ENCODE results near the gene UGT1A6. TPM values are rescaled to one million over a fixed set of nuclear protein-coding genes. Genes with fewer than 3 reads are reported as not detected.

UGT1A6 gene
- total RNA-seq, 1 donor from 2014 or later = not detected

DNA sequence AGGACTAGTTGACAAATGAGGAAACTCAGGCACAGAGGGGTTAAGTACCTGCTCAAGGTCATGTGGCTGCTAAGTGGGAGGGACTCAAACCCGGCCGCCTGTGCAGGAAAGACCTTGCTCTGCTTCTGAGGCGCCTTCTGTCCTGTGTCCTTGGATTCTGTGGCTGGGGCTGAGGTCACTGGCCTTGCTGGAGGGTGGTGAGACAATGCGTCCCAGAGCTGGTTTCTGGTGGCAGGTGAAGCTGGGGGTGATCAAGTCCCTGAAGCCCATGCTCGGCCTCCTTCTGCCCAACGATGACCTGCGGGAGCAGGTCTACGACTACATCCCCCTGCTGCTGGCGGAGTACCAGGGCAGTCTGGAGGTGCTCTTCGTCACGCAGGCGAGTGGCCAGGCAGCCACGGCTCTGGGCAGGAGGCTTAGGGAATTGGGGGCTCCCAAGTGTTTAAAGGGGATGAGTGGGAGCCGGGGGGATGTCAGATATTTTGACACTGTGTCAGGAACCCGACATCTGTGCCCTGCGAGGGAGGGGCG lies 101.5 kb downstream of the UGT1A6 start:
- Histone ChIP-seq H3K4me1 (no peaks in the 10 kb centered on the region), H3K9me3 (replicated peaks) (no peaks in the 10 kb centered on the region), H3K27ac (replicated peaks) (no peak overlapping the region), H3K4me3 (no peak overlapping the region), H3K36me3 (no peaks in the 10 kb centered on the region), H3K27me3 (ENCODE audit: low read depth) (peaks cover 15% of the 10 kb centered on the region)
- no peak for DNase-seq
- intact Hi-C loops (cut with micrococcal nuclease) = no loop called here
- TF ChIP-seq CTCF (IDR thresholded peaks at IDR 0.05; ENCODE audit: borderline replicate concordance) = no peak

DNA sequence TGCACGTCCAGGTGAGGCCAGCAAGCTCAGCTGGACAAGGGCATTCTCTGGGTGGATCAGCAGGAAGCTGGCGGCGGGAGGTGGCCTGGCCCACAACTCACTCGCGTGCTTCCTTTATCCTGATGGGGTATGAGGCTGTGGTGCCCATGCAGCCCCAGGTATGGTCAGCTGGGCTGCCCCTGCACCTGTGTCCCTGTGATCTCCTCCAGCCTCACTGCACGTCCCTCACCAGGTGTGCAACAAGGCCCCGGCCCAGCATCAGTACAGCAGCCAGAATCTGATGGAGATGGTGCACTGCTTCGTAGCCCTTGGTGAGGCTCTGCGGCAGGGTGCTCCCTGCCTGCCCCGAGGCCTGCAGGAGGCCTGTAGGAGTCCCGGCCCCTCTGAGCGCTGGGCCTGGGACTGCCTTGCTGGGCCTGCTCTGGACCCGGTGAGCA lies 103.1 kb downstream of the UGT1A6 start:
- no peak for TF ChIP-seq CTCF (IDR thresholded peaks at IDR 0.05; ENCODE audit: borderline replicate concordance)
- H3K27me3 ChIP-seq (ENCODE audit: low read depth) = peaks cover 25% of the 10 kb centered on the region
- H3K4me1 ChIP-seq = no peaks in the 10 kb centered on the region
- H3K9me3 ChIP-seq (replicated peaks) = no peaks in the 10 kb centered on the region
- H3K27ac ChIP-seq (replicated peaks) = no peak overlapping the region
- intact Hi-C loops (cut with micrococcal nuclease) = no loop called here
- no peak for DNase-seq
- no peak overlapping the region for H3K4me3 ChIP-seq
- no peaks in the 10 kb centered on the region for H3K36me3 ChIP-seq

DNA sequence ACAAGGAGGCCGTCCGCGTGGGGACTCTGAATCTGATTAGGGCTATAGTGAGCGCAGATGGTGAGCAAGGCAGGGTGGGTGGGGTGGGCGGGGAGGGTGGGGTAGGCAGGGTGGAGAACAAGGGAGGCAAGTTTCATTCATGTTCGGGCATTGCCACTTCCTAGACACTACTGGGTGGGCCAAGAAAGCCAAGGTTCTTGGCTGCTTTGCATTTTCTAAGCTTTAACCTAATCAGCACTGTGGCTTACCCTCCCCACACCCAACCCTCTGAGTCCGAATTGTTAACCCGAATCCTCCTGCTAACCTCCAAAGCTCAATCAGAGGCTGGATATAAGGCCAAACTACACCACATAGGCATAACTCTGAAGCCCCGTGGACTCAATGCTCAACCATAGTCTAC lies 103.6 kb downstream of the UGT1A6 start:
- no peaks in the 10 kb centered on the region for H3K36me3 ChIP-seq
- intact Hi-C loops (cut with micrococcal nuclease) = no loop called here
- no peak for TF ChIP-seq CTCF (IDR thresholded peaks at IDR 0.05; ENCODE audit: borderline replicate concordance)
- H3K4me3 ChIP-seq = no peak overlapping the region
- no peaks in the 10 kb centered on the region for H3K9me3 ChIP-seq (replicated peaks)
- no peak overlapping the region for H3K27ac ChIP-seq (replicated peaks)
- no peak for DNase-seq
- peaks cover 25% of the 10 kb centered on the region for H3K27me3 ChIP-seq (ENCODE audit: low read depth)
- no peaks in the 10 kb centered on the region for H3K4me1 ChIP-seq

DNA sequence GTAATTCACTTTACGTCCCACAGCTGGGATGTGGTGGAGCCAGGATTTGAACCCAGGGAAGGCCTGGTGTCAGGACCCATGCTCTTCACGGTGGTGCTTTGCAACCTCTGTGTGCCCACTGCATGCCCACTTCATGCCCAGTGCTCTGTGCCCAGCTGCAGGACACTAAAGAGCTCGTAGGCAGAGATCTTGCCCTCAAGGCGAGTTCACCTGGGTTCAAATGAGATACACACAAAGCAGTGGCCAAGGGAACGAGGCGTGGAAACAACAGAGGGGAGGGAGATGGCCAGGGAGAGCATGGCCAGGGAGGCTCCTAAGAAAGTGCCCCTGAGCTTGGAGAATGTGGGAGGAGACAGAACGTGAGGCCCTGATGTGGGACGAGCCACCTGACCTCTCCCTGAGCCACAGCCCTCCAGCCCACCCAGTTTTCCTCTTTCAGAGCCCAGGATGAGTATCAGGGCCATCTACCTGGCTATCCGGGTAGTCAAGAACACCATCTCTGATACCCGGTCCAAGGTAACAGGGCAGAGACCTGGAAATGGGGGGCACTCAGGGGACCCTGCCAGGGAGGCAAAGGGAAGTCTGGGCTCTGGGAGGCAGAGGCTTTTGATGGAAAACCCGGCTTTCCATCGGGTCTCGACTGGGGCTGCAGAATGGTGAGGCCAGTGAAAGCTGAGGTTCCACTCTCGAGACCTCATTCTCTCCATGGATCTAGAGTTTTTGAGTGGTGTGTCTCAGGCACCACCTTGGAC lies 105.8 kb downstream of the UGT1A6 start:
- Histone ChIP-seq H3K4me1 (no peaks in the 10 kb centered on the region), H3K4me3 (no peak overlapping the region), H3K27me3 (ENCODE audit: low read depth) (peaks cover 32% of the 10 kb centered on the region), H3K27ac (replicated peaks) (no peak overlapping the region), H3K9me3 (replicated peaks) (no peaks in the 10 kb centered on the region), H3K36me3 (no peaks in the 10 kb centered on the region)
- intact Hi-C loops (cut with micrococcal nuclease) = no loop called here
- TF ChIP-seq CTCF (IDR thresholded peaks at IDR 0.05; ENCODE audit: borderline replicate concordance) = no peak
- DNase-seq = no peak

- Histone ChIP-seq H3K27ac (replicated peaks) (no peak overlapping the region), H3K4me1 (no peaks in the 10 kb centered on the region), H3K27me3 (ENCODE audit: low read depth) (peaks cover 35% of the 10 kb centered on the region), H3K9me3 (replicated peaks) (no peaks in the 10 kb centered on the region), H3K4me3 (no peak overlapping the region), H3K36me3 (no peaks in the 10 kb centered on the region)
- TF ChIP-seq CTCF (IDR thresholded peaks at IDR 0.05; ENCODE audit: borderline replicate concordance) = no peak
- no peak for DNase-seq
- intact Hi-C loops (cut with micrococcal nuclease) = no loop called here
Observed at GRCh38 chr2:233799087-233799665, 106.5 kb downstream of the UGT1A6 start.
